Heart left ventricle (tissue), 16 donors: ENCODE measurements around the gene WIPF3. TPM values are rescaled to one million over a fixed set of nuclear protein-coding genes. Genes with fewer than 3 reads are reported as not detected.

Experiments
- ATAC-seq, 4 donors: fragments of 200-7000 bp; cut with Tn5 transposase; one replicate each; pipeline ENCODE4 v1.9.1; 2020 to 2022; ENCODE audit warnings: moderate library complexity in 4 of 4, mild to moderate bottlenecking in 3 of 4, moderate number of reproducible peaks in 1 of 4
- DNase-seq, 5 donors: peaks; one replicate each; pipeline ENCODE4 v3.0.0-alpha.2; 2020
- H3K27ac ChIP-seq, 12 donors: fragments of 200-600 bp; sonication (generic) in 4 of 12; one replicate each; pipeline versions ENCODE4 v1.5.0 to v1.8.0; 2016 to 2022; ENCODE audit warnings: mild to moderate bottlenecking in 2 of 12
- H3K27me3 ChIP-seq, 9 donors: fragments of 200-600 bp; sonication (generic) in 2 of 9; one replicate each; pipeline versions ENCODE4 v1.5.1 to v1.8.0; 2016 to 2022; ENCODE audit warnings: mild to moderate bottlenecking in 3 of 9
- H3K36me3 ChIP-seq, 9 donors: fragments of 200-600 bp; sonication (generic) in 2 of 9; one replicate each; pipeline versions ENCODE4 v1.5.0 to v1.8.0; 2018 to 2022; ENCODE audit warnings: mild to moderate bottlenecking in 2 of 9
- H3K4me1 ChIP-seq, 12 donors: fragments of 200-600 bp; sonication (generic) in 4 of 12; one replicate each; pipeline versions ENCODE4 v1.5.0 to v1.8.0; 2016 to 2022; ENCODE audit warnings: mild to moderate bottlenecking in 3 of 12
- H3K4me3 ChIP-seq, 12 donors: fragments of 200-600 bp; sonication (generic) in 4 of 12; one replicate each; pipeline versions ENCODE4 v1.5.0 to v1.8.0; 2017 to 2022; ENCODE audit warnings: mild to moderate bottlenecking in 9 of 12, moderate library complexity in 4 of 12
- H3K9me3 ChIP-seq, 12 donors: fragments of 200-600 bp; sonication (generic) in 4 of 12; one replicate each; pipeline versions ENCODE4 v1.5.0 to v1.8.0; 2016 to 2022; ENCODE audit warnings: mild to moderate bottlenecking in 1 of 12
- CTCF ChIP-seq, 12 donors: fragments of 200-600 bp; sonication (generic) in 4 of 12; IDR thresholded peaks; one replicate each; pipeline versions ENCODE4 v1.5.0 to v1.8.0; 2018 to 2022; ENCODE audit warnings: antibody characterized with exemption in 12 of 12, mild to moderate bottlenecking in 5 of 12
- POLR2A ChIP-seq, 2 donors: fragments of 450-650 bp; IDR thresholded peaks; one replicate each; pipeline ENCODE4 v1.6.1; 2017; ENCODE audit warnings: antibody characterized with exemption in 2 of 2, mild to moderate bottlenecking in 2 of 2, moderate library complexity in 2 of 2
- WGBS, 4 donors: extraction: QIAGEN DNeasy Blood & Tissue Kit in 2 of 4; methylation state at CpG; one replicate each; pipeline versions ENCODE4 v1.1.5 to v1.1.7; 2013 to 2018; 5-methylcytosine and 5-hydroxymethylcytosine counted together
- intact Hi-C, 10 donors: fragments of 100-400 bp; cut with DNase I; formaldehyde crosslinking; loops; one replicate each; pipeline versions ENCODE4 v1.11.1 to v1.14.2; 2022
- polyA plus RNA-seq, 2 donors: library from polyadenylated mRNA; stranded (reverse); fragments of 200-250 nt; gene quantifications; one replicate each; pipeline ENCODE4 v1.2.3, GENCODE V29; 2013
- total RNA-seq, 9 donors: library from RNA; depleted of rRNA in 2 of 9; stranded (reverse); fragments of >200 nt in 2 of 9; fragmentation: NEBNext Ultra II Directional in 3 of 9; extraction: Animal tissue kit (Norgen Biotek cat#: 25700) in 3 of 9; gene quantifications; one replicate each; pipeline versions ENCODE4 v1.1.0 to v1.2.4, GENCODE V29; 2016 to 2023
- donor health status: ischemic (EF 13 %, LVEDD 7.1; RV severe dilation, severe dysfunction).
- donor health status: healthy with polysubstance abuse.
- donor health status: DM: no; HTN: yes; CAD: no.
- donor health status: DM: no; HTN: no; CAD: no.
- donor health status: ischemic (EF 25% LVEDD 6.9; RV normal size, moderate dysfunction).
- donor health status: ischemic (EF 25% LVEDD 5.7; RV mildly dilated, moderate dysfunction).
- donor health status: healthy.
- donor health status: DM: yes; HTN: yes; CAD: no.
- donor health status: ischemic (EF 35%, LVEDD 5.7; RV mildly dilated, moderate dysfunction).
- donor health status: nonischemic (EF 11% LVEDD 7.7; RV severe dilation, severe dysfunction).
- donor health status: DM: yes; HTN: yes; CAD: no.
- donor health status: PGD.
- donor health status: ischemic (EF 29% LVEDD 5.4; RV normal size, mild dysfunction).
- donor health status: nonischemic (EF 23%, LVEDD 6.1; RV moderate dilation, normal function).

The WIPF3 gene
- total and polyA plus RNA-seq, 11 donors = 1.2 to 16.5 (median 6.8) TPM

DNA sequence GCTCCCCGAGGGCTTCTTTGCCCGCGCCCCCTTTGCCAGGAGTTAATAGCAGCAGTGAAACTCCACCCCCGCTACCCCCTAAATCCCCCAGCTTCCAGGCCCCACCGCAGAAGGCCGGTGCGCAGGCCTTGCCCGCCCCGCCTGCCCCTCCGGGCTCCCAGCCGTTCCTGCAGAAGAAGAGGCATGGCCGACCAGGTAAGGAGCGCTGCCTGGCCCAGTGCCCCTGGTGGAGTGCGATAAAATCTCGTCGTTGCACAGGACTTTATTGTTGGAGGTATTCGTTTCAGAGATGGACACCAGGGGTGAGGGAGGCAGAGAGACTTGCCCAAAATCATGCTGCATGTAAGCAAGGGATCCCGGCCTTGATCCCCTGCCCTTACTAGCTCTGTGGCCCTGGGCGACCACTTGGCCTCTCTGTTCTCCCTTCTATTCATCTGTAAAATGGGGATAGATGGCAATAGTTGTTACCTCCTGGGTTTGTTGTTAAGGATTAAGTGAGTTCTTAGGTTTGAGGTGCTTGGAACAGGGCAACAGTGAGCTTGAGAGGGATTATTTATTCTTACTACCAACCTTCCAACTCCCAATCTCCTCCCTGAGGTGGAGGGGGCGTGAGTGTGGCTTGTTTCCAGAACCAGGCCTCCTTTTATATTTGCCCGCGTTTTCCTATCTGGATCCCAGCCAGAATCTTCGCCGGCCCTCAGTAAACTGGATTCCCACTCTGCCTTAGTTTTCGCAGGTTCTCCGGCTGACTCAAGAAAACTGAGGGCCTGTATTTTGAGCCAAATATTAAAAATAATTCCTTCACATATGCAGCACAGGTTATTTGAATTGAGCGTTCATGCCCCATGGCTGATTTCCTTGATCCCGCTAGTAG is 78.3 kb downstream of the WIPF3 start:
- H3K27ac ChIP-seq = no peak overlapping the region
- H3K36me3 ChIP-seq = peaks cover 0 to 5% (median 0%) of the 10 kb centered on the region in 9 donors
- WGBS, 4 donors = 51 to 66% (median 60%) methylated on average over 27 to 28 of the region's 28 CpGs
- DNase-seq (no peak), ATAC-seq (no peak)
- H3K9me3 ChIP-seq = no peaks in the 10 kb centered on the region
- H3K4me1 ChIP-seq = peaks cover 0 to 2% (median 0%) of the 10 kb centered on the region in 12 donors
- H3K27me3 ChIP-seq = peaks cover 0 to 2% (median 0%) of the 10 kb centered on the region in 9 donors
- H3K4me3 ChIP-seq = no peak overlapping the region
- TF ChIP-seq CTCF (IDR thresholded peaks at IDR 0.05) (no peak), POLR2A (IDR thresholded peaks at IDR 0.05) (no peak)
- intact Hi-C loops = no loop called here

DNA sequence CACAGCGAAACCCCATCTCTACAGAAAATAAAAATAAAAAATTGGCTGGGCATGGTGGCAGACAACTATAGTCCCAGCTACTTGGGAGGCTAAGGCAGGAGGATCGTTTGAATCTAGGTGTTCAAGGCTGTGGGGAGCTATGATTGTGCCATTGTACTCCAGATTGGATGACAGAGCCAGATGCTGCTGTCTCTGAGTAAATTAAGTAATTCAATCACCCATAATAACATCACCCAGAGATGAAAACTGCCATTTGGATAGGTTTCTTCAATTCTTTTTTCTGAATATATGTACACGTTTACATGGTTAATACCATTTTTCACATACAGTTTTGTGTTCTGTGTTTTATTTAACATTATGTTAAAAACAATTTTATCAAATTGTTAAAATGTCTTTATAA is 79.3 kb downstream of the WIPF3 start:
- 87 to 94% (median 93%) methylated on average over 3 of the region's 3 CpGs for WGBS, 4 donors
- intact Hi-C loops = no loop called here
- H3K9me3 ChIP-seq = no peaks in the 10 kb centered on the region
- H3K27ac ChIP-seq = no peak overlapping the region
- TF ChIP-seq CTCF (IDR thresholded peaks at IDR 0.05) = no peak
- TF ChIP-seq POLR2A (IDR thresholded peaks at IDR 0.05) = no peak
- H3K27me3 ChIP-seq = peaks cover 0 to 2% (median 0%) of the 10 kb centered on the region in 9 donors
- H3K4me3 ChIP-seq = no peak overlapping the region
- ATAC-seq (no peak), DNase-seq (no peak)
- H3K36me3 ChIP-seq = peaks cover 0 to 9% (median 0%) of the 10 kb centered on the region in 9 donors
- no peaks in the 10 kb centered on the region for H3K4me1 ChIP-seq

- no peak overlapping the region for H3K4me3 ChIP-seq
- H3K36me3 ChIP-seq = peaks cover 0 to 9% (median 0%) of the 10 kb centered on the region in 9 donors
- H3K27me3 ChIP-seq = peaks cover 0 to 2% (median 0%) of the 10 kb centered on the region in 9 donors
- DNase-seq = no peak
- 89 to 98% (median 96%) methylated on average over 2 of the region's 2 CpGs for WGBS, 4 donors
- no peaks in the 10 kb centered on the region for H3K9me3 ChIP-seq
- no peak for ATAC-seq
- H3K27ac ChIP-seq = no peak overlapping the region
- H3K4me1 ChIP-seq = no peaks in the 10 kb centered on the region
- intact Hi-C loops = no loop called here
- TF ChIP-seq POLR2A (IDR thresholded peaks at IDR 0.05) = no peak
- TF ChIP-seq CTCF (IDR thresholded peaks at IDR 0.05) = no peak
Observed at GRCh38 chr7:29886827-29887226, 80.5 kb downstream of the WIPF3 start.

DNA sequence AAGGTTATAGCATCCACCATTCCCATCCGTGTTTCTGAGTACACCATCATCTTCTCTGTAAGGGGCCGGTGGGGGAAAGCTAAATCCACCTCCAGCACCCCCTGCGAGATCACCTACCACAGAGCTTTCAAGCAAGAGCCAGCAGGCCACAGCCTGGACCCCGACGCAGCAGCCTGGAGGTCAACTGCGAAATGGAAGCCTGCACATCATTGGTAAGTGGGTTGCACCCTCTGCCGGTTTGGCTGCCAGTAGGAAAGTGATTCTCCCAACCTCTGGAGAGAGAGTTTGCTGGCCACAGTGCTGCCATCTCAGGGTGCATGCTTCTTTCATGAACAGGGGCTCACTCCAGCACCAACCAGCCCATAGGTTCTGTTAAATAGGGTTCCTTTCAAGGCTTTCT is 81.7 kb downstream of the WIPF3 start:
- no peaks in the 10 kb centered on the region for H3K9me3 ChIP-seq
- H3K4me3 ChIP-seq = no peak overlapping the region
- ATAC-seq (no peak), DNase-seq (no peak)
- no peaks in the 10 kb centered on the region for H3K4me1 ChIP-seq
- TF ChIP-seq POLR2A (IDR thresholded peaks at IDR 0.05) (no peak), CTCF (IDR thresholded peaks at IDR 0.05) (no peak)
- peaks cover 0 to 2% (median 0%) of the 10 kb centered on the region in 9 donors for H3K27me3 ChIP-seq
- H3K27ac ChIP-seq = no peak overlapping the region
- peaks cover 0 to 9% (median 0%) of the 10 kb centered on the region in 9 donors for H3K36me3 ChIP-seq
- 85 to 92% (median 91%) methylated on average over 7 of the region's 7 CpGs for WGBS, 4 donors
- intact Hi-C loops = no loop called here
